ENCODE measurements around the gene ABCC4. TPM values are rescaled to one million over a fixed set of nuclear protein-coding genes. Genes with fewer than 3 reads are reported as not detected.

ABCC4 gene
- total RNA-seq, 4 donors from 2014 or later: 2.5 to 12.6 (median 6.0) TPM

DNA sequence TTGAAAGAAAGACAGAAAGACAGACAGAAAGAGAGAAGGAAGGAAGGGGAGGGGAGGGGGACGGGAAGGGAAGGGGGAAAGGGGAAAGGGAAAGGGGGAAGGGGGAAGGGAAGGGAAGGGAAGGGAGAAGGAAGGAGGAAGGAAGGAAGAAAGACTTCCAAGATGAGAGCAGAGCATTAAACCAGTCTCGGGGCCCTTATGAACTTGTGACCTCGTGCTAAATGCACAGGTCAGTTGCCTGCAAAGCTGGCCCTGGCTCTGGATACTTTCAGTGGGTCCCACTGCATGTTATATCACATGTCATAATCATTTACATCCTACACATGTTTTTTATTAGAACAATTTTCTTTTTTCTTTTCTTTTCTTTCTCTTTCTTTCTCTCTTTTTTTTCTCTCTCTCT lies 24.2 kb upstream of the ABCC4 start:
- H3K4me3 ChIP-seq: no peak overlapping the region
- H3K4me1 ChIP-seq: no peaks in the 10 kb centered on the region
- H3K27ac ChIP-seq: no peak overlapping the region
- no peaks in the 10 kb centered on the region for H3K36me3 ChIP-seq
- intact Hi-C loops (cut with DNase I): no loop called here
- no peak for TF ChIP-seq POLR2A (IDR thresholded peaks at IDR 0.05)
- TF ChIP-seq, protein P1, sequence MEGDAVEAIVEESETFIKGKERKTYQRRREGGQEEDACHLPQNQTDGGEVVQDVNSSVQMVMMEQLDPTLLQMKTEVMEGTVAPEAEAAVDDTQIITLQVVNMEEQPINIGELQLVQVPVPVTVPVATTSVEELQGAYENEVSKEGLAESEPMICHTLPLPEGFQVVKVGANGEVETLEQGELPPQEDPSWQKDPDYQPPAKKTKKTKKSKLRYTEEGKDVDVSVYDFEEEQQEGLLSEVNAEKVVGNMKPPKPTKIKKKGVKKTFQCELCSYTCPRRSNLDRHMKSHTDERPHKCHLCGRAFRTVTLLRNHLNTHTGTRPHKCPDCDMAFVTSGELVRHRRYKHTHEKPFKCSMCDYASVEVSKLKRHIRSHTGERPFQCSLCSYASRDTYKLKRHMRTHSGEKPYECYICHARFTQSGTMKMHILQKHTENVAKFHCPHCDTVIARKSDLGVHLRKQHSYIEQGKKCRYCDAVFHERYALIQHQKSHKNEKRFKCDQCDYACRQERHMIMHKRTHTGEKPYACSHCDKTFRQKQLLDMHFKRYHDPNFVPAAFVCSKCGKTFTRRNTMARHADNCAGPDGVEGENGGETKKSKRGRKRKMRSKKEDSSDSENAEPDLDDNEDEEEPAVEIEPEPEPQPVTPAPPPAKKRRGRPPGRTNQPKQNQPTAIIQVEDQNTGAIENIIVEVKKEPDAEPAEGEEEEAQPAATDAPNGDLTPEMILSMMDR (IDR thresholded peaks at IDR 0.05): no peak
- peaks cover 0 to 12% (median 0%) of the 10 kb centered on the region in 4 donors for H3K27me3 ChIP-seq
- no peak for DNase-seq
- 62 to 63% methylated on average over 3 of the region's 3 CpGs for WGBS, 2 donors
- H3K9me3 ChIP-seq: no peaks in the 10 kb centered on the region

DNA sequence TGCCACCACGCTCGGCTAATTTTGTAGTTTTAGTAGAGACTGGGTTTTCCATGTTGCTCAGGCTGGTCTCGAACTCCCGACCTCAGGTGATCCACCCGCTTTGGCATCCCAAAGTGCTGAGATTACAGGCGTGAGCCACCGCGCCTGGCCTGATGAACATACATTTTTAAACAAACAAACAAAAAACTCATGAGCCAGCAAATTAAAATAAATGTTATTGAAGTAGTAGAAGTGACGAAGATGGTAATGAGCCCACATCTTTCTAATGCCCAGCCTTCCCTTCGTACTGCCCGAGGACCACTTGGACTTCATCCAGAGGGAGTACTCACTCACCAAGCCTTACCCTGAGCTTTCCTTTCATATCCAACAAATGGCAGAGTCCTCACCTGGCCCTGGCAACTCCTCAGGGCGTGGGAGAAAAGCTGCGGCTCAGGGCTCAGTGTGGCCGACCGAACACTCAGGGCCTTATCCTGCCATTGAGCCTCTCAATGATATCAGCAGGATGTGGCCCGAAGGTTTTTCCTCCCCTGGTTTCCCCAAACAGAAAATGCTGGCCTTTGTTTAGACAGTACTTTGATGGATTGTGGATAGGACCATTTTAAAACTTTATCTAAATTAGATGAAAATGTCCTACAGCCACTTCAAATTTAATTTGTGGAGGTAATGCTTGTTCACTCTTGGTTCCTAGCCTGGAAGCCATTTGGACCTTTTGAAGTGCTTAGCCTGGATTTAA lies 22.8 kb upstream of the ABCC4 start:
- H3K27me3 ChIP-seq: peaks cover 0 to 17% (median 0%) of the 10 kb centered on the region in 4 donors
- H3K27ac ChIP-seq: no peak overlapping the region
- TF ChIP-seq, protein P1 (IDR thresholded peaks at IDR 0.05): no peak
- no peak for TF ChIP-seq POLR2A (IDR thresholded peaks at IDR 0.05)

DNA sequence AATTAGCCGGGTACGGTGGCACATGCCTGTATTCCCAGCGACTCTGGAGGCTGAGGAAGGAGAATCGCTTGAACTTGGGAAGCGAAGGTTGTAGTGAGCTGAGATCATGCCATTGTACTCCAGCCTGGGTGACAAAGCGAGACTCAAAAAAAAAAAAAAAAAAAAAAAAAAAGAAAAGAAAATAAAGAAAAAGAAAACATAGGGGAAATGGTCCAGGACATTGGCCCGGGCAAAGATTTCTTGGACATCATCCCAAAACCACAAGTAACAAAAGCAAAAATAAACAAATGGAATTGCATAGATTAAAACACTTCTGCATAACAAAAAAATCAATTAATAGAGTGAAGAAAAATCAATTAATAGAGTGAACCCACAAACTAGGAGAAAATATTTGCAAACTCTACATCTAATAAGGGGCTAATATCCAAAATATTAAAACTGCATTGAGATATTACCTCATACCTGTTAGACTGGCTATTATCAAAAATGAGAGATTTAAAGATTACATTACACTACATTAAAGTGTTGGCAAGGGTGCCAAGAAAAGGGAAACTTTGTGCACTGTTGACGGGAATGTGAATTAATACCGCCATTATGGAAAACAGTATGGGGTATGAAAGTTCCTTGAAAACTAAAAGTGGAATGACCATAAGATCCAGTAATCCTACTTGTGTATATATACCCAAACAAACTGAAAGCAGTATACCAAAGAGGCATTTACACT lies 18.5 kb upstream of the ABCC4 start:
- TF ChIP-seq POLR2A (IDR thresholded peaks at IDR 0.05): no peak
- TF ChIP-seq, protein P1 (IDR thresholded peaks at IDR 0.05): no peak
- Histone ChIP-seq H3K27me3 (peaks cover 0 to 31% (median 0%) of the 10 kb centered on the region in 4 donors), H3K4me1 (peaks cover 0 to under 1% (median 0%) of the 10 kb centered on the region in 3 donors), H3K4me3 (no peak overlapping the region), H3K27ac (no peak overlapping the region), H3K36me3 (no peaks in the 10 kb centered on the region), H3K9me3 (no peaks in the 10 kb centered on the region)
- WGBS, 2 donors: 65% methylated on average over 9 of the region's 9 CpGs
- intact Hi-C loops (cut with DNase I): no loop called here
- no peak for DNase-seq

More for the DNA sequence above, 22.8 kb upstream of the ABCC4 start:
- no peak overlapping the region for H3K4me3 ChIP-seq
- H3K4me1 ChIP-seq: no peaks in the 10 kb centered on the region
- H3K36me3 ChIP-seq: no peaks in the 10 kb centered on the region
- no peak for DNase-seq
- WGBS, 2 donors: 67 to 85% methylated on average over 14 to 16 of the region's 16 CpGs
- no peaks in the 10 kb centered on the region for H3K9me3 ChIP-seq
- intact Hi-C loops (cut with DNase I): no loop called here

DNA sequence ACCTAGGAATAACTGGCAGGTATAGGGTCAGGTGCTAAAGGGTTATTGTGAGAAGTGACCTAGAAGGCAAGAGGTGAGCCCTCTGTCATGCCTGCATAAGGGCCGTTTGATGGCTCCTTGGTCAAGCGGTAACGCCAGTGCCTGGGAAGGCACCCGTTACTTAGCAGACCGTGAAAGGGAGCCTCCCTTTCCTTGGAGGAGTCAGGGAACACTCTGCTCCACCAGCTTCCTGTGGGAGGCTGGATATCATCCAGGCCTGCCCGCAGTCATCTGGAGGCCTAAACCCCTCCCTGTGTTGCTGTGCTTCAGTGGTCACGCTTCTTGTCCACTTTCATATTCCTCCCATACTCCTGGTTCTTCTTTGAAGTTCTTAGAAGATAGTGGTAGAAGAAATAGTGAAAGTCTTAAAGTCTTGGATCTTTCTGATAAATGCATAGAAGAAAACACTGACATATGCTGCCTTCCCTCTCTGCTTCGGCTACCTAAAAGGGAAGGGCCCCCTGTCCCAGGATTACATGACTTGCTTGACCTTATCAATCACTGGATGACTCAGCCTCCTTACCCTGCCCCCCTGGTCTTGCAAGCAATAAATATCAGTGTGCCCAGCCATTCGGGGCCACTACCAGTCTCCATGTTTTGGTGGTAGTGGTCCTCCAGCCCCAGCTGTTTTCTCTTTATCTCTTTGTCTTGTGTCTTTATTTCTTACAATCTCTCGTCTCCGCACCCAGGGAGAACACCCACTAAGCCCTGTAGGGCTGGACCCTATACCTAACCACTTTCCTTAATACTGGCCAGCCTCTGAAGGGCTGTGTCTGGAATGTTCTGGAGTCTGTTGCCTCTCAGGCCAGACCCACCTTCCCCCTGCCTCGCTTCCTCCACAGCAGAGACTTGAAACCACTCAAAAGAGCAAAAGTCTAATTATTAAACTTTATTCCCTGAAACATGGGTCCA lies 16.1 kb upstream of the ABCC4 start:
- Histone ChIP-seq H3K4me3 (no peak overlapping the region), H3K9me3 (no peaks in the 10 kb centered on the region), H3K27ac (no peak overlapping the region), H3K4me1 (peaks cover 0 to 7% (median 0%) of the 10 kb centered on the region in 3 donors), H3K36me3 (no peaks in the 10 kb centered on the region), H3K27me3 (peaks cover 0 to 39% (median 0%) of the 10 kb centered on the region in 4 donors)
- intact Hi-C loops (cut with DNase I): no loop called here
- TF ChIP-seq, protein P1 (IDR thresholded peaks at IDR 0.05): no peak
- no peak for TF ChIP-seq POLR2A (IDR thresholded peaks at IDR 0.05)
- DNase-seq: no peak
- 84 to 89% methylated on average over 12 of the region's 12 CpGs for WGBS, 2 donors
